CD14-positive monocyte (primary cell): ENCODE data around the gene SET. TPM values are rescaled to one million over a fixed set of nuclear protein-coding genes. Genes with fewer than 3 reads are reported as not detected.

Source experiments
- DNase-seq, 3 donors: peaks; one replicate each; pipeline ENCODE4 v3.0.0-alpha.2; 2011 to 2022
- H2AFZ ChIP-seq: 2 replicates; pipeline ENCODE4 v1.6.0; 2012; ENCODE audit warnings: mild to moderate bottlenecking, low read depth, low read length, inconsistent platforms; ENCODE audit not compliant: insufficient read depth, poor library complexity, severe bottlenecking
- H3K27ac ChIP-seq, 2 donors: 1 replicate in 1 of 2; 2 replicates in 1 of 2; pipeline ENCODE4 v1.5.1; 2012 to 2013; ENCODE audit warnings: low read length in 2 of 2, control low read depth in 1 of 2, inconsistent platforms in 1 of 2, low read depth in 1 of 2, mild to moderate bottlenecking in 1 of 2
- H3K27me3 ChIP-seq, 2 donors: one replicate each; pipeline versions ENCODE4 v1.6.0 to v1.6.1; 2011 to 2013; ENCODE audit warnings: low read length in 2 of 2; ENCODE audit not compliant: control insufficient read depth in 2 of 2, insufficient read depth in 2 of 2
- H3K36me3 ChIP-seq, 2 donors: replicated peaks in 1 of 2; 1 replicate in 1 of 2; 2 replicates in 1 of 2; pipeline versions ENCODE4 v1.5.1 to v1.6.1; 2012 to 2013; ENCODE audit warnings: low read length in 2 of 2, control low read depth in 1 of 2, inconsistent platforms in 1 of 2, mild to moderate bottlenecking in 1 of 2; ENCODE audit not compliant: insufficient read depth in 2 of 2, control insufficient read depth in 1 of 2
- H3K4me1 ChIP-seq, 2 donors: 1 replicate in 1 of 2; 2 replicates in 1 of 2; pipeline versions ENCODE4 v1.5.1 to v1.6.1; 2012 to 2013; ENCODE audit warnings: low read length in 2 of 2, control low read depth in 1 of 2, inconsistent platforms in 1 of 2, mild to moderate bottlenecking in 1 of 2, moderate library complexity in 1 of 2; ENCODE audit not compliant: insufficient read depth in 2 of 2, control insufficient read depth in 1 of 2
- H3K4me2 ChIP-seq: replicated peaks from 2 replicates; pipeline ENCODE3; 2012; ENCODE audit warnings: low read length, moderate library complexity, mild to moderate bottlenecking; ENCODE audit not compliant: poor library complexity, severe bottlenecking; ENCODE audit errors: extremely low read depth
- H3K4me3 ChIP-seq, 3 experiments: fragments of 200-600 bp in 1 of 3; sonication (generic) in 1 of 3; replicated peaks in 1 of 3; 1 replicate in 2 of 3; 2 replicates in 1 of 3; pipeline ENCODE4 v1.5.1; 2011 to 2013; ENCODE audit warnings: low read length in 3 of 3, mild to moderate bottlenecking in 3 of 3, control low read depth in 2 of 3, low read depth in 2 of 3, inconsistent platforms in 1 of 3, moderate library complexity in 1 of 3
- H3K79me2 ChIP-seq: 2 replicates; pipeline ENCODE4 v1.6.0; 2012; ENCODE audit warnings: mild to moderate bottlenecking, control low read depth, inconsistent platforms, low read length, moderate library complexity; ENCODE audit not compliant: insufficient read depth
- H3K9ac ChIP-seq: 2 replicates; pipeline ENCODE4 v1.6.0; 2017; ENCODE audit warnings: low read length, mild to moderate bottlenecking; ENCODE audit not compliant: insufficient read depth, poor library complexity, severe bottlenecking
- H3K9me3 ChIP-seq, 2 donors: replicated peaks in 1 of 2; 1 replicate in 1 of 2; 2 replicates in 1 of 2; pipeline versions ENCODE4 v1.5.1 to v1.6.1; 2012 to 2013; ENCODE audit warnings: low read length in 2 of 2, control low read depth in 1 of 2; ENCODE audit not compliant: control insufficient read depth in 1 of 2, insufficient read depth in 1 of 2
- H4K20me1 ChIP-seq: 2 replicates; pipeline ENCODE4 v1.6.0; 2012; ENCODE audit warnings: mild to moderate bottlenecking, low read length, control low read depth, moderate library complexity; ENCODE audit not compliant: insufficient read depth
- H3K27ac Mint-ChIP-seq, 7 donors: one replicate each; pipeline ENCODE4 v1.8.0; 2020; ENCODE audit warnings: mild to moderate bottlenecking in 7 of 7, mixed read lengths in 7 of 7, moderate library complexity in 6 of 7, inconsistent platforms in 2 of 7
- H3K27me3 Mint-ChIP-seq, 3 donors: one replicate each; pipeline ENCODE4 v1.8.0; 2021 to 2022; ENCODE audit warnings: low read depth in 3 of 3, mild to moderate bottlenecking in 3 of 3, mixed read lengths in 3 of 3, moderate library complexity in 3 of 3, inconsistent platforms in 1 of 3
- H3K36me3 Mint-ChIP-seq, 2 donors: one replicate each; pipeline ENCODE4 v1.8.0; 2020; ENCODE audit warnings: mixed read lengths in 2 of 2, inconsistent platforms in 1 of 2, mild to moderate bottlenecking in 1 of 2
- H3K4me1 Mint-ChIP-seq: one replicate; pipeline ENCODE4 v1.8.0; 2020; ENCODE audit warnings: mild to moderate bottlenecking, mixed read lengths
- H3K4me3 Mint-ChIP-seq, 2 donors: one replicate each; pipeline ENCODE4 v1.8.0; 2020; ENCODE audit warnings: mild to moderate bottlenecking in 2 of 2, mixed read lengths in 2 of 2, moderate library complexity in 1 of 2
- H3K9me3 Mint-ChIP-seq, 7 donors: one replicate each; pipeline ENCODE4 v1.8.0; 2020 to 2022; ENCODE audit warnings: mixed read lengths in 7 of 7, mild to moderate bottlenecking in 6 of 7, moderate library complexity in 6 of 7, inconsistent platforms in 2 of 7
- WGBS: methylation state at CpG from one replicate; pipeline ENCODE4 v1.1.5; 2013; ENCODE audit warnings: missing lambda C conversion rate; ENCODE audit not compliant: insufficient coverage; 5-methylcytosine and 5-hydroxymethylcytosine counted together
- intact Hi-C, 2 donors: fragments of 100-400 bp; cut with micrococcal nuclease; formaldehyde crosslinking; loops; one replicate each; pipeline versions ENCODE4 v1.15.0 to v1.15.1; 2023
- polyA plus RNA-seq, 3 donors: library from polyadenylated mRNA; depleted of rRNA in 1 of 3; unstranded in 2 of 3; stranded (reverse) in 1 of 3; fragments of 300-500 nt in 2 of 3; fragments of >200 nt in 1 of 3; fragmentation: Illumina TruSeq in 2 of 3; gene quantifications; 1 replicate in 2 of 3; 2 replicates in 1 of 3; pipeline ENCODE4 v1.2.3, GENCODE V29; 2012 to 2021
- TF ChIP-seq, protein P1 (sequence below): fragments of 200-600 bp; IDR thresholded peaks from one replicate; pipeline ENCODE4 v1.8.0; 2022; ENCODE audit warnings: antibody characterized with exemption, mild to moderate bottlenecking

Gene SET
- polyA plus RNA-seq, 3 donors: 56.2 to 124 (median 114) TPM

DNA sequence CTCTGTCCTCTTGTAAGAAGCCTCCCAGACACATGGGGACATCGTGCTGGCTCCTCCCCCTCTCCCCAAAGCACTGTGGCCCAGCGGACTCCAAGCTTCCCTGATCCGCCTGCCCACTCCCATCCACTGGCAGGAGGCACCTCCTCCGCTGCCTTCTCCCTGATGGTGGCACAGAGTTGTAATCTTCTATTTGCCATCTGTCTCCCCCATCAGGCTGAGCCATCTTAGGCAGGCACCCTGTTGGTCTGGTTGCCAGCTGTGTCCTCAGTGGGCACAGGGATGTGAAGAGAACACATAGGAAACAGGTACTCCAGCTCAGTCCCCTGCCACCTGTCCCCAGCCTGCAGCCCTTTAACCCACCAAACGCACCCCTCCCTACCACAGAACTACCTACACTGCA is 40.3 kb downstream of the SET start:
- no peaks in the 10 kb centered on the region for H4K20me1 ChIP-seq
- H3K27ac ChIP-seq: no peak overlapping the region
- H3K27ac Mint-ChIP-seq: peak overlapping the region in 1 of 7 donors; percentile 57
- peaks cover 0 to 3% (median 0%) of the 10 kb centered on the region in 7 donors for H3K9me3 Mint-ChIP-seq
- no peak overlapping the region for H3K4me3 Mint-ChIP-seq
- H3K4me1 Mint-ChIP-seq: peaks cover 12% of the 10 kb centered on the region
- H3K9me3 ChIP-seq: no peaks in the 10 kb centered on the region
- DNase-seq: no peak
- peaks cover 9 to 17% of the 10 kb centered on the region in 2 donors for H3K36me3 ChIP-seq
- WGBS: 87% methylated on average over 2 of the region's 5 CpGs
- H2AFZ ChIP-seq: no peak overlapping the region
- H3K79me2 ChIP-seq: peaks cover 3% of the 10 kb centered on the region
- no peak overlapping the region for H3K4me3 ChIP-seq
- TF ChIP-seq, protein P1, sequence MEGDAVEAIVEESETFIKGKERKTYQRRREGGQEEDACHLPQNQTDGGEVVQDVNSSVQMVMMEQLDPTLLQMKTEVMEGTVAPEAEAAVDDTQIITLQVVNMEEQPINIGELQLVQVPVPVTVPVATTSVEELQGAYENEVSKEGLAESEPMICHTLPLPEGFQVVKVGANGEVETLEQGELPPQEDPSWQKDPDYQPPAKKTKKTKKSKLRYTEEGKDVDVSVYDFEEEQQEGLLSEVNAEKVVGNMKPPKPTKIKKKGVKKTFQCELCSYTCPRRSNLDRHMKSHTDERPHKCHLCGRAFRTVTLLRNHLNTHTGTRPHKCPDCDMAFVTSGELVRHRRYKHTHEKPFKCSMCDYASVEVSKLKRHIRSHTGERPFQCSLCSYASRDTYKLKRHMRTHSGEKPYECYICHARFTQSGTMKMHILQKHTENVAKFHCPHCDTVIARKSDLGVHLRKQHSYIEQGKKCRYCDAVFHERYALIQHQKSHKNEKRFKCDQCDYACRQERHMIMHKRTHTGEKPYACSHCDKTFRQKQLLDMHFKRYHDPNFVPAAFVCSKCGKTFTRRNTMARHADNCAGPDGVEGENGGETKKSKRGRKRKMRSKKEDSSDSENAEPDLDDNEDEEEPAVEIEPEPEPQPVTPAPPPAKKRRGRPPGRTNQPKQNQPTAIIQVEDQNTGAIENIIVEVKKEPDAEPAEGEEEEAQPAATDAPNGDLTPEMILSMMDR: no peak
- peaks cover 7 to 8% of the 10 kb centered on the region in 2 donors for H3K4me1 ChIP-seq
- intact Hi-C loops: loop anchor here in 1 of 2 donors (10.0 kb wide), 1 partner anchor 215 kb away; the partner anchor contains the start of genes DOLK and NUP188
- H3K36me3 Mint-ChIP-seq: peaks cover 15 to 36% of the 10 kb centered on the region in 2 donors
- no peaks in the 10 kb centered on the region for H3K27me3 ChIP-seq
- peaks cover 0 to 2% (median 0%) of the 10 kb centered on the region in 3 donors for H3K27me3 Mint-ChIP-seq
- no peak overlapping the region for H3K9ac ChIP-seq
- no peak overlapping the region for H3K4me2 ChIP-seq

DNA sequence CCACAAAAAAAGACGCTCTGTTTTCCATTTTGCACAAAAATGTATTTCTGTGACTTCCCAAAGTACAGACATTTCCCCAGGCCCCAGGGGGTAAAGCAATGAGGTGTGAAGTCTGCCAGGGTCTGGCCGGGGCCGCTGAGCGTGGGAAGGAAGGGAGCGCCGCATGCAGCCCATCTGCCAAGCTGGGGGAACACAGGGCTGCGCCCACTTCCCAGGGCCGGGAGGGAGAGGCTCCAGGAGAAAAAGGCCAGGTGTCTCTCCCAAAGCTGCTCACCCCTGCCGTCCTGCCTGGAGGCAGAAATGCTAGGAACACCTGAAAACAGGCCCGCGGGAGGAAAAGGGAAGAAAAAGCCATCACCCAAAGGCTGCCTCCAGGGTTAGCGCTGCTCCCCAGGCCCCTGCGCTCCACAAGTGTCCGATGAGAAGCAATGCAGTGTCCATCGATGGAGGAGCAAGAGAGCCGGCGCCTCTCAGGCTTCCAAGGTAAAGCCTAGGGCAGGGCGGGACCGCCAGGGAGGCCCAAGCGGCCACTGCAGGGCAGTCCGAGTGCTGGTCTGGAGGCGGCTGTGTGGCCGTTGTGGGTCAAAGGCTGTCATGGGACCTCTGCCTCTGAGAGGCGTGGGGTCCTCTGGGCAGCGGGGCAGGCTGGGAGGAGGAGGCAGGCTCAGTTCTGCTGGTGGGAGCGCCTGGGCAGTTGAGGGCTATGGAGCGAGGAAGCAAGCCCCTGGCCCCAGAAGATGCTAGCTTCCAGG is 40.9 kb downstream of the SET start:
- intact Hi-C loops: loop anchor here in 1 of 2 donors (10.0 kb wide), 1 partner anchor 215 kb away; the partner anchor contains the start of genes DOLK and NUP188
- peaks cover 9 to 23% of the 10 kb centered on the region in 2 donors for H3K36me3 ChIP-seq
- no peak overlapping the region for H3K9ac ChIP-seq
- H3K27me3 ChIP-seq: no peaks in the 10 kb centered on the region
- no peak overlapping the region for H3K27ac ChIP-seq
- H3K4me1 Mint-ChIP-seq: peaks cover 5% of the 10 kb centered on the region
- 99% methylated on average over 26 of the region's 27 CpGs for WGBS
- DNase-seq: no peak
- peaks cover under 1 to 1% of the 10 kb centered on the region in 2 donors for H3K4me1 ChIP-seq
- no peak overlapping the region for H2AFZ ChIP-seq
- H3K9me3 ChIP-seq: no peaks in the 10 kb centered on the region
- H3K4me2 ChIP-seq: no peak overlapping the region
- H4K20me1 ChIP-seq: no peaks in the 10 kb centered on the region
- peak overlapping the region in 1 of 7 donors; percentile 61 for H3K27ac Mint-ChIP-seq
- H3K9me3 Mint-ChIP-seq: peaks cover 0 to 1% (median 0%) of the 10 kb centered on the region in 7 donors
- no peak overlapping the region for H3K4me3 Mint-ChIP-seq
- H3K79me2 ChIP-seq: no peaks in the 10 kb centered on the region
- TF ChIP-seq, protein P1: no peak
- H3K27me3 Mint-ChIP-seq: peaks cover 0 to 2% (median 0%) of the 10 kb centered on the region in 3 donors
- peaks cover 19 to 41% of the 10 kb centered on the region in 2 donors for H3K36me3 Mint-ChIP-seq
- no peak overlapping the region for H3K4me3 ChIP-seq
